Measurements from ENCODE around the gene DGCR8. TPM values are rescaled to one million over a fixed set of nuclear protein-coding genes. Genes with fewer than 3 reads are reported as not detected.

The DGCR8 gene
- total RNA-seq, 1 donor: 7.9 TPM

GRCh38 chr22:20114506-20115475 lies 34.8 kb downstream of the DGCR8 start:
- Histone ChIP-seq H3K4me1 (ENCODE audit: insufficient read depth, low read length) (peaks cover 37% of the 10 kb centered on the region), H3K9me3 (ENCODE audit: low read depth, low read length) (no peaks in the 10 kb centered on the region), H3K4me3 (ENCODE audit: low read length) (no peak overlapping the region), H3K27me3 (ENCODE audit: insufficient read depth, low read length) (no peaks in the 10 kb centered on the region)

GRCh38 chr22:20115691-20116375 lies 35.8 kb downstream of the DGCR8 start, which contains the start of gene RANBP1:
RANBP1 (plus strand) TSS chr22:20116104; CDS start chr22:20116185, 81 bp downstream.
- H3K9me3 ChIP-seq (ENCODE audit: low read depth, low read length): no peaks in the 10 kb centered on the region
- no peaks in the 10 kb centered on the region for H3K27me3 ChIP-seq (ENCODE audit: insufficient read depth, low read length)
- H3K4me3 ChIP-seq (ENCODE audit: low read length): peak within 1 kb of the TSS; percentile 81
- H3K4me1 ChIP-seq (ENCODE audit: insufficient read depth, low read length): peaks cover 43% of the 10 kb centered on the region

- peak overlapping the region; percentile 81 for H3K4me3 ChIP-seq (ENCODE audit: low read length)
- no peaks in the 10 kb centered on the region for H3K27me3 ChIP-seq (ENCODE audit: insufficient read depth, low read length)
- H3K4me1 ChIP-seq (ENCODE audit: insufficient read depth, low read length): peaks cover 43% of the 10 kb centered on the region
- H3K9me3 ChIP-seq (ENCODE audit: low read depth, low read length): no peaks in the 10 kb centered on the region
Measured at GRCh38 chr22:20116376-20116950, 36.4 kb downstream of the DGCR8 start.

- Histone ChIP-seq H3K4me1 (ENCODE audit: insufficient read depth, low read length) (peaks cover 40% of the 10 kb centered on the region), H3K27me3 (ENCODE audit: insufficient read depth, low read length) (no peaks in the 10 kb centered on the region), H3K4me3 (ENCODE audit: low read length) (peak within 1 kb of the TSS; percentile 81), H3K9me3 (ENCODE audit: low read depth, low read length) (no peaks in the 10 kb centered on the region)
Measured at GRCh38 chr22:20116951-20117632, 37.1 kb downstream of the DGCR8 start, which contains the start of gene TRMT2A. TRMT2A (minus strand) TSS chr22:20117226; CDS start chr22:20116906, 320 bp downstream.

GRCh38 chr22:20117633-20118299 lies 37.7 kb downstream of the DGCR8 start:
- H3K9me3 ChIP-seq (ENCODE audit: low read depth, low read length): no peaks in the 10 kb centered on the region
- H3K4me3 ChIP-seq (ENCODE audit: low read length): peak overlapping the region; percentile 81
- no peaks in the 10 kb centered on the region for H3K27me3 ChIP-seq (ENCODE audit: insufficient read depth, low read length)
- peaks cover 37% of the 10 kb centered on the region for H3K4me1 ChIP-seq (ENCODE audit: insufficient read depth, low read length)

GRCh38 chr22:20118300-20119020 lies 38.4 kb downstream of the DGCR8 start:
- Histone ChIP-seq H3K4me3 (ENCODE audit: low read length) (peak overlapping the region; percentile 81), H3K27me3 (ENCODE audit: insufficient read depth, low read length) (no peaks in the 10 kb centered on the region), H3K9me3 (ENCODE audit: low read depth, low read length) (no peaks in the 10 kb centered on the region), H3K4me1 (ENCODE audit: insufficient read depth, low read length) (peaks cover 37% of the 10 kb centered on the region)

GRCh38 chr22:20121856-20122415 lies 41.9 kb downstream of the DGCR8 start:
- H3K27me3 ChIP-seq (ENCODE audit: insufficient read depth, low read length): no peaks in the 10 kb centered on the region
- no peak overlapping the region for H3K4me3 ChIP-seq (ENCODE audit: low read length)
- H3K9me3 ChIP-seq (ENCODE audit: low read depth, low read length): no peaks in the 10 kb centered on the region
- H3K4me1 ChIP-seq (ENCODE audit: insufficient read depth, low read length): peaks cover 29% of the 10 kb centered on the region

- no peaks in the 10 kb centered on the region for H3K27me3 ChIP-seq (ENCODE audit: insufficient read depth, low read length)
- H3K9me3 ChIP-seq (ENCODE audit: low read depth, low read length): no peaks in the 10 kb centered on the region
- H3K4me3 ChIP-seq (ENCODE audit: low read length): no peak overlapping the region
- H3K4me1 ChIP-seq (ENCODE audit: insufficient read depth, low read length): peaks cover 20% of the 10 kb centered on the region
Measured at GRCh38 chr22:20123366-20124082, 43.5 kb downstream of the DGCR8 start.

- Histone ChIP-seq H3K4me1 (ENCODE audit: insufficient read depth, low read length) (peaks cover 13% of the 10 kb centered on the region), H3K27me3 (ENCODE audit: insufficient read depth, low read length) (no peaks in the 10 kb centered on the region), H3K9me3 (ENCODE audit: low read depth, low read length) (no peaks in the 10 kb centered on the region), H3K4me3 (ENCODE audit: low read length) (no peak overlapping the region)
Measured at GRCh38 chr22:20124083-20124787, 44.2 kb downstream of the DGCR8 start.

DNA sequence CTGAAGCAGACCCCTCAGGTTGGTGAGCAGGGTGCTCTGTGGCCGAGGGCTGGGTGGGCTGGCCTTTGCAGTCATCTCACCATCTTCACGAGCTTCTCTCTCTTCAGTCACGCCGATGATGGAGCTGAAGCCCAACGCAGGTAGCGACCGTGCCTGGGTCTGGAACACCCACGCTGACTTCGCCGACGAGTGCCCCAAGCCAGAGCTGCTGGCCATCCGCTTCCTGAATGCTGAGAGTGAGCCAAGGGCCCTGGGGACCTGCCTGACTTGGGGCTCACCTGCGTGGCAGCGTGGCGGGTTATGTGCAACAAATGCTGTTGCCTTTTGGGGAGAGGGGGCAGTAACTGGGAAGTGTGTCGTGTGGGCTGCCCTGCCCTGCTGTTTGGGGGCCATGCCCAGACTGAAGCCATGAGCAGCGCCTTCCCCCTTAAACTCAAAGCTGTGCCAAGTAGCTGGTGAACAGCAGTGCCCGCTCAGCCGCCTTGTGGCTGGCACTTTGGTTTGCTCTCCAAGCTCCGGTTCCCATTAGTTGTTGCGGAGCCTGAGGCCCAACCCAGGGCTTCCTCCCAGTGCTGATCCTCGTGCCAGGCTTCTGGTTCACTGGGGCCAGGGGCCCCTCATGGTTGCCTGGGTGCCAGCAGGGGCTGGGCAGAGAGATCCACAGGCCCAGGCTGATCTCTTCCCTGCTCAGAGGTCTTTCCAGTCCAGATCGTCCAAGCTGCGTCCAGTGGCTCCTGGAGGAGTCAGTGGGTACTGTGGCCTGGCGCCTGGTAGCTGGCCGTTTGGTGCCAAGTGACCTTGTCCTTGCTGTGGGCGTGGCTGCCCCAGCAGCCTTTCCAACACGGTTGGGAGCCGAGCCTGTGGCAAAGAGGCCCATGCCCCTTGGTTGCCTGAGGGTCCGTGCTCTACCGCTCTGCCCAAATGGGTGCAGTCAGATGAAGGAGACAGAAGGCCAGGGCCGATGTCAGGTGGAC lies 45.4 kb downstream of the DGCR8 start:
- H3K4me3 ChIP-seq (ENCODE audit: low read length): no peak overlapping the region
- no peaks in the 10 kb centered on the region for H3K9me3 ChIP-seq (ENCODE audit: low read depth, low read length)
- no peaks in the 10 kb centered on the region for H3K27me3 ChIP-seq (ENCODE audit: insufficient read depth, low read length)
- H3K4me1 ChIP-seq (ENCODE audit: insufficient read depth, low read length): peaks cover 12% of the 10 kb centered on the region

DNA sequence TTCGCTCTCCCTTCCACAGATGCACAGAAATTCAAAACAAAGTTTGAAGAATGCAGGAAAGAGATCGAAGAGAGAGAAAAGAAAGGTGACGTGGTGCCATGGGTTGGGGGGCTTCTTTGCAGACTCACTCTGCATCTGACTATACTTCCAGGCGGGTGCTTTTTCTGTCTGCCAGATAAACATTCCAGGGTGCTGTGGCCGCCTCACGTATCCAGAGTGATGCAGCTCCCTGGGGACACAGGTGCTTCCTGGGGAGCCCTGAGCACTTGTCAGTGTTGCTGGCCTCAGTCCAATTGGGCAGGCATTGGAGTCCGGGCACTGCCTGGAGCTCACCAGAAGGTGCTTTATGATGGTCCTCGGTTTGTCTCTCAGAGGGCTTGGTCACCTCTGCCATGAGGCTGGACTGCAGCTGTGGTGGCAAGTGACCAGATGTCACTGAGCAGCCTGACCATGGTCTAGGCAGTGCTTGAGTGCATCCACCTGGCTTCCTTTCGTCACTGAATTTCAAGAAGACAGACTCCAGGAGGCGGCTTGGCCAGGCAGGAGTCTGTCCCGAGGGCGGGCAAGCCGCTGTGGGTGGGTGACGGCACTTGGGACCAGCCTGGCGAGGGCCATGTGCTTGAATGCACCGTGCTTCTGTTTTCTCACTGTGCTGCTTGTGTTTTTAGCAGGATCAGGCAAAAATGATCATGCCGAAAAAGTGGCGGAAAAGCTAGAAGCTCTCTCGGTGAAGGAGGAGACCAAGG lies 46.4 kb downstream of the DGCR8 start:
- no peaks in the 10 kb centered on the region for H3K9me3 ChIP-seq (ENCODE audit: low read depth, low read length)
- no peaks in the 10 kb centered on the region for H3K27me3 ChIP-seq (ENCODE audit: insufficient read depth, low read length)
- H3K4me3 ChIP-seq (ENCODE audit: low read length): no peak overlapping the region
- H3K4me1 ChIP-seq (ENCODE audit: insufficient read depth, low read length): peaks cover 14% of the 10 kb centered on the region
